GM12865 (cell line): Measurements from ENCODE around the gene SP7.
A peak's percentile ranks its signal among the peaks of the same experiment; 100 is the strongest.

Experiments used
- DNase-seq: peaks from one replicate; pipeline ENCODE4 v3.0.0; 2010; ENCODE audit warnings: low read depth
- H3K4me3 ChIP-seq: 2 replicates; pipeline ENCODE4 v1.5.1; 2011; ENCODE audit warnings: mild to moderate bottlenecking, low read depth, low read length, control low read depth
- CTCF ChIP-seq: IDR thresholded peaks from 2 replicates; pipeline ENCODE4 v1.5.1; 2011; ENCODE audit warnings: low read length, control low read depth, low read depth, inconsistent platforms; ENCODE audit not compliant: insufficient read depth; ENCODE audit errors: missing control alignments

Gene SP7

GRCh38 chr12:53344824-53345485, 8.8 kb upstream of the SP7 start:
- H3K4me3 ChIP-seq, result peak overlapping the region; percentile 63
- peak; percentile 80 for DNase-seq
- TF ChIP-seq CTCF, result peak; percentile 81

GRCh38 chr12:53344487-53344823, 8.3 kb upstream of the SP7 start:
- no peak for TF ChIP-seq CTCF
- DNase-seq, result no peak
- no peak overlapping the region; the same call in 1 of the 2 replicates for H3K4me3 ChIP-seq

DNA sequence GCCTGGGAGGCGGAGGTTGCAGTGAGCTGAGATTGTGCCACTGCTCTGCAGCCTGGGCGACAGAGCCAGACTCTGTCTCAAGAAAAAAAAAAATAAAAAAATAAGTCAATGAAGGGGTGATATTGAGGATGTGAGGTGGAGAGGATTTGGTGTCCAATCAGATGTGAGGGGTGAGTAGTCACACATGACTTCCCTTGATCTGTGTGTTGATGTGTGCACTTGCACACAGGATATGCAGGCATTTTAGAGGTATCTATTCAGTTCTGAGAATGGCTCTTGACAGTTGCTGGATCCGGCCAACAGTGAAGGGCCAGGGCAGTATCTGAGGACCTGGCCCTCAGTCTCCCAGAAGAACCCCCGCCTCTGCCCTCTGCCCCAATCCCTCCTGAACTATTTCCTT, 7.8 kb upstream of the SP7 start:
- no peak for TF ChIP-seq CTCF
- DNase-seq, result no peak
- H3K4me3 ChIP-seq, result no peak overlapping the region

DNA sequence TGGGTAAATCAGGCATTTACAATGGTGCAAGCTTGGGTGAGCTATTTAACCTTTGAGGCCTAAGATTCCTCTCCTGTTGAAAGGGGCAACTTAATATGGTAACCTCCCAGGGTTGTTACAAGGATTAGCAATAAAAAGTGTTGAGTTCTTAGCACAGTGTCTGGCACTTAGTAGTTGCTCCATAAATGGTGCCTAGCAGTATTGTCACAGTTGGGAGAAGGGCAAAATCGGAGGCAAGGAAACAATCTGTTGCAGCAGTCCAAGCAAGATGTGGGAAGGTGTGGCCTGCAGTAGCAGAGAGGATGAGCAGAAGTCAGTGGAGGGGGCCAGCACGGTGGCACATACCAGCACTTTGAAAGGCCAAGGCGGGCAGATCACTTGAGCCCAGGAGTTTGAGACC, 7.3 kb upstream of the SP7 start:
- TF ChIP-seq CTCF, result no peak
- DNase-seq, result no peak
- H3K4me3 ChIP-seq, result no peak overlapping the region

DNA sequence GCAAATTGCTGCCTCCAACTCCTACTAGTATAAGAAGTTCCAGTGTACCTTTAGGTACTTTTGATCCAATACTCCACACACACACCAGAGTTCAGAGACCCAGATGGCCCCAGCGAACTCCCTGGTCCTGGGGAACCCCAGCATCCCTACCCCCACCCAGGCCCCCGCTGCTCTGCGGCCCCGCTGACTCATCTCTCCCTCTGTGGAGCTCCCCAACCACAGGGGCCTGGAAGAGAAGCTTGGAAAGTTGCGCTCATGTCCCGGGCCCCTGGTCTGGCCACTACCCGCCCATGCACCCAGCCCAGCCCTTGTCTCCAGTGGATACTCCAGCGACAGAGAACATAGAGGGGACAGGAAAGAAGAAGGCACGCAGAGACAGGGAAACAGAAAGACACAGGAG, 4.2 kb upstream of the SP7 start:
- DNase-seq, result no peak
- H3K4me3 ChIP-seq, result no peak overlapping the region
- no peak for TF ChIP-seq CTCF

- no peak for TF ChIP-seq CTCF
- no peak for DNase-seq
- no peak overlapping the region for H3K4me3 ChIP-seq
Measured at GRCh38 chr12:53338916-53339315, 2.8 kb upstream of the SP7 start.

GRCh38 chr12:53338017-53338416, 1.9 kb upstream of the SP7 start:
- DNase-seq, result no peak
- TF ChIP-seq CTCF, result no peak
- no peak overlapping the region for H3K4me3 ChIP-seq
